ENCODE results near the gene WWOX.

Gene WWOX

GRCh38 chr16:78436846-78437245, 337.4 kb downstream of the WWOX start:
- DNase-seq (ENCODE audit: low read depth in 3 of 3), result no peak

- DNase-seq (ENCODE audit: low read depth in 3 of 3), result peak; percentile 4 to 19 (median 14)
Observed at GRCh38 chr16:78437352-78437968, 338.0 kb downstream of the WWOX start.

- DNase-seq (ENCODE audit: low read depth in 3 of 3), result no peak
Observed at GRCh38 chr16:78438219-78438618, 338.8 kb downstream of the WWOX start.

- DNase-seq (ENCODE audit: low read depth in 3 of 3), result no peak
Observed at GRCh38 chr16:78438632-78439031, 339.2 kb downstream of the WWOX start.

GRCh38 chr16:78439646-78440045, 340.2 kb downstream of the WWOX start:
- DNase-seq (ENCODE audit: low read depth in 3 of 3), result no peak

GRCh38 chr16:78441298-78441697, 341.8 kb downstream of the WWOX start:
- DNase-seq (ENCODE audit: low read depth in 3 of 3), result no peak

- DNase-seq (ENCODE audit: low read depth in 3 of 3), result no peak
Observed at GRCh38 chr16:78443542-78444364, 344.3 kb downstream of the WWOX start.

GRCh38 chr16:78445818-78446217, 346.4 kb downstream of the WWOX start:
- DNase-seq (ENCODE audit: low read depth in 3 of 3), result no peak

- no peak for DNase-seq (ENCODE audit: low read depth in 3 of 3)
Observed at GRCh38 chr16:78446486-78446885, 347.0 kb downstream of the WWOX start.

GRCh38 chr16:78446992-78447563, 347.6 kb downstream of the WWOX start:
- no peak for DNase-seq (ENCODE audit: low read depth in 3 of 3)

GRCh38 chr16:78448658-78449271, 349.3 kb downstream of the WWOX start:
- DNase-seq (ENCODE audit: low read depth in 3 of 3), result no peak

- DNase-seq (ENCODE audit: low read depth in 3 of 3), result no peak
Observed at GRCh38 chr16:78450255-78450654, 350.8 kb downstream of the WWOX start.

- DNase-seq (ENCODE audit: low read depth in 3 of 3), result no peak
Observed at GRCh38 chr16:78452025-78452555, 352.6 kb downstream of the WWOX start.

GRCh38 chr16:78455861-78456260, 356.4 kb downstream of the WWOX start:
- no peak for DNase-seq (ENCODE audit: low read depth in 3 of 3)

GRCh38 chr16:78458588-78458987, 359.1 kb downstream of the WWOX start:
- DNase-seq (ENCODE audit: low read depth in 3 of 3), result no peak

GRCh38 chr16:78460428-78460827, 361.0 kb downstream of the WWOX start:
- DNase-seq (ENCODE audit: low read depth in 3 of 3), result no peak

- no peak for DNase-seq (ENCODE audit: low read depth in 3 of 3)
Observed at GRCh38 chr16:78461087-78461486, 361.6 kb downstream of the WWOX start.

- no peak for DNase-seq (ENCODE audit: low read depth in 3 of 3)
Observed at GRCh38 chr16:78461496-78462287, 362.2 kb downstream of the WWOX start.

GRCh38 chr16:78462288-78463208, 363.1 kb downstream of the WWOX start:
- DNase-seq (ENCODE audit: low read depth in 3 of 3), result no peak

- DNase-seq (ENCODE audit: low read depth in 3 of 3), result no peak
Observed at GRCh38 chr16:78463591-78463990, 364.1 kb downstream of the WWOX start.
